DOHH2 (cell line): Measurements from ENCODE around the gene EGF.

ENCODE experiments used
- H3F3A ChIP-seq: fragments of 200-600 bp; sonication (generic), shearing (Covaris generic); 2 replicates; pipeline ENCODE4 v1.6.0; 2016; ENCODE audit warnings: antibody characterized with exemption, mild to moderate bottlenecking; ENCODE audit not compliant: control insufficient read depth, insufficient read depth
- H3K27ac ChIP-seq: fragments of 200-600 bp; sonication (generic); 2 replicates; pipeline ENCODE4 v1.5.1; 2014; ENCODE audit warnings: low read depth, mild to moderate bottlenecking, low read length, moderate library complexity
- H3K27me3 ChIP-seq: fragments of 200-600 bp; sonication (generic); 2 replicates; pipeline ENCODE4 v1.6.1; 2014; ENCODE audit warnings: mild to moderate bottlenecking, low read length, mixed read lengths; ENCODE audit not compliant: control insufficient read depth
- H3K36me3 ChIP-seq: fragments of 200-600 bp; sonication (generic); 2 replicates; pipeline ENCODE4 v1.6.1; 2014; ENCODE audit warnings: mild to moderate bottlenecking, low read length, moderate library complexity, mixed read lengths; ENCODE audit not compliant: control insufficient read depth
- H3K4me1 ChIP-seq: fragments of 200-600 bp; sonication (generic); 2 replicates; pipeline ENCODE4 v1.6.1; 2014; ENCODE audit warnings: mild to moderate bottlenecking, low read length, mixed read lengths; ENCODE audit not compliant: control insufficient read depth
- H3K4me2 ChIP-seq: fragments of 200-600 bp; sonication (generic); 2 replicates; pipeline ENCODE4 v1.6.0; 2014; ENCODE audit warnings: mild to moderate bottlenecking, low read length, moderate library complexity
- H3K4me3 ChIP-seq: fragments of 200-600 bp; sonication (generic); 2 replicates; pipeline ENCODE4 v1.5.1; 2014; ENCODE audit warnings: mild to moderate bottlenecking, low read length, mixed read lengths
- H3K79me2 ChIP-seq: fragments of 200-600 bp; sonication (generic); 2 replicates; pipeline ENCODE4 v1.6.1; 2014; ENCODE audit warnings: mild to moderate bottlenecking, low read length, mixed read lengths; ENCODE audit not compliant: control insufficient read depth
- H3K9me2 ChIP-seq: fragments of 200-600 bp; sonication (generic); replicated peaks from 2 replicates; pipeline ENCODE4 v1.6.1; 2014; ENCODE audit warnings: mild to moderate bottlenecking, low read length, mixed read lengths; ENCODE audit not compliant: control insufficient read depth
- H3K9me3 ChIP-seq: fragments of 200-600 bp; sonication (generic); 2 replicates; pipeline ENCODE4 v1.6.1; 2014; ENCODE audit warnings: antibody characterized with exemption, low read length, mixed read lengths; ENCODE audit not compliant: control insufficient read depth, insufficient read depth
- H4K20me1 ChIP-seq: fragments of 200-600 bp; sonication (generic); 2 replicates; pipeline ENCODE4 v1.6.0; 2014; ENCODE audit warnings: low read depth, mild to moderate bottlenecking, antibody characterized with exemption, low read length, moderate library complexity; ENCODE audit not compliant: control insufficient read depth, insufficient read depth
- CTCF ChIP-seq: fragments of 200-600 bp; sonication (generic); IDR thresholded peaks from one replicate; pipeline ENCODE4 v1.5.1; 2014; ENCODE audit warnings: antibody characterized with exemption, mild to moderate bottlenecking, low read depth, low read length; ENCODE audit not compliant: poor library complexity, severe bottlenecking
- EZH2phosphoT487 ChIP-seq: fragments of 200-600 bp; sonication (generic); IDR thresholded peaks from 2 replicates; pipeline ENCODE4 v1.6.1; 2017; ENCODE audit warnings: borderline replicate concordance, mild to moderate bottlenecking, antibody characterized with exemption, low read length, moderate library complexity, mixed read lengths

Gene EGF

GRCh38 chr4:109966891-109967481 is 54.3 kb downstream of the EGF start:
- H3F3A ChIP-seq: no peaks in the 10 kb centered on the region
- TF ChIP-seq EZH2phosphoT487 (no peak), CTCF (no peak)
- no peak overlapping the region for H3K27ac ChIP-seq
- no peaks in the 10 kb centered on the region for H4K20me1 ChIP-seq
- H3K27me3 ChIP-seq: no peaks in the 10 kb centered on the region
- H3K79me2 ChIP-seq: no peaks in the 10 kb centered on the region
- no peaks in the 10 kb centered on the region; the same call in 1 of the 2 replicates for H3K9me2 ChIP-seq
- no peak overlapping the region for H3K4me2 ChIP-seq
- H3K36me3 ChIP-seq: no peaks in the 10 kb centered on the region
- no peak overlapping the region for H3K4me3 ChIP-seq
- H3K4me1 ChIP-seq: peaks cover 19% of the 10 kb centered on the region
- no peaks in the 10 kb centered on the region for H3K9me3 ChIP-seq

GRCh38 chr4:109967798-109968520 is 55.3 kb downstream of the EGF start:
- H3K4me3 ChIP-seq: no peak overlapping the region

GRCh38 chr4:109969087-109969486 is 56.4 kb downstream of the EGF start:
- no peak overlapping the region for H3K4me3 ChIP-seq
- H3K9me2 ChIP-seq: no peaks in the 10 kb centered on the region; the same call in 1 of the 2 replicates
- no peaks in the 10 kb centered on the region for H3F3A ChIP-seq
- no peak overlapping the region for H3K4me2 ChIP-seq
- no peak for TF ChIP-seq EZH2phosphoT487
- TF ChIP-seq CTCF: no peak
- no peaks in the 10 kb centered on the region for H4K20me1 ChIP-seq
- H3K4me1 ChIP-seq: peaks cover 23% of the 10 kb centered on the region
- no peaks in the 10 kb centered on the region for H3K9me3 ChIP-seq
- no peak overlapping the region for H3K27ac ChIP-seq
- no peaks in the 10 kb centered on the region for H3K27me3 ChIP-seq
- no peaks in the 10 kb centered on the region for H3K36me3 ChIP-seq
- no peaks in the 10 kb centered on the region for H3K79me2 ChIP-seq

More at GRCh38 chr4:109967798-109968520, 55.3 kb downstream of the EGF start:
- no peaks in the 10 kb centered on the region for H3K79me2 ChIP-seq
- H3K9me3 ChIP-seq: no peaks in the 10 kb centered on the region
- no peak overlapping the region for H3K27ac ChIP-seq
- H3K36me3 ChIP-seq: no peaks in the 10 kb centered on the region
- no peaks in the 10 kb centered on the region; the same call in 1 of the 2 replicates for H3K9me2 ChIP-seq
- H3F3A ChIP-seq: no peaks in the 10 kb centered on the region
- H3K4me2 ChIP-seq: no peak overlapping the region
- H4K20me1 ChIP-seq: no peaks in the 10 kb centered on the region
- TF ChIP-seq CTCF (no peak), EZH2phosphoT487 (no peak)
- H3K27me3 ChIP-seq: no peaks in the 10 kb centered on the region
- peaks cover 22% of the 10 kb centered on the region for H3K4me1 ChIP-seq
